Ovary (tissue), 9 donors: ENCODE data around the gene ERG. TPM values are rescaled to one million over a fixed set of nuclear protein-coding genes. Genes with fewer than 3 reads are reported as not detected.
A peak's percentile ranks its signal among the peaks of the same experiment; 100 is the strongest.

ENCODE experiments used
- DNase-seq, 5 donors: peaks; one replicate each; pipeline ENCODE4 v3.0.0-alpha.2; 2019 to 2020
- H3K27ac ChIP-seq, 2 donors: fragments of 200-600 bp; one replicate each; pipeline versions ENCODE4 v1.5.1 to v1.8.0; 2019 to 2022
- H3K27me3 ChIP-seq: fragments of 200-600 bp; one replicate; pipeline ENCODE4 v1.8.0; 2022
- H3K36me3 ChIP-seq: fragments of 200-600 bp; sonication (generic); one replicate; pipeline ENCODE4 v1.5.1; 2019
- H3K4me1 ChIP-seq: one replicate; pipeline ENCODE4 v1.8.1; 2013; ENCODE audit warnings: mild to moderate bottlenecking, moderate library complexity; ENCODE audit not compliant: insufficient read depth
- H3K4me3 ChIP-seq: fragments of 200-600 bp; sonication (generic); one replicate; pipeline ENCODE4 v1.5.1; 2017
- H3K9me3 ChIP-seq, 2 donors: fragments of 200-600 bp in 1 of 2; sonication (generic) in 1 of 2; one replicate each; pipeline versions ENCODE4 v1.5.1 to v1.8.1; 2013 to 2019; ENCODE audit warnings: mild to moderate bottlenecking in 1 of 2, moderate library complexity in 1 of 2
- EP300 ChIP-seq: sonication (generic); formaldehyde crosslinking; IDR thresholded peaks from one replicate; pipeline ENCODE4 v1.6.1; 2017; ENCODE audit warnings: antibody characterized with exemption
- POLR2A ChIP-seq: fragments of 450-650 bp; IDR thresholded peaks from one replicate; pipeline ENCODE4 v1.6.1; 2017; ENCODE audit warnings: antibody characterized with exemption, mild to moderate bottlenecking, moderate library complexity
- WGBS, 3 donors: extraction: QIAGEN DNeasy Blood & Tissue Kit in 1 of 3; methylation state at CpG; one replicate each; pipeline versions ENCODE4 v1.1.5 to v1.1.7; 2013 to 2017; 5-methylcytosine and 5-hydroxymethylcytosine counted together
- intact Hi-C, 4 donors: fragments of 100-400 bp; cut with DNase I; formaldehyde crosslinking; loops; one replicate each; pipeline versions ENCODE4 v1.11.0 to v1.15.1; 2022 to 2023
- polyA plus RNA-seq, 2 donors: library from polyadenylated mRNA; stranded (reverse); fragments of 200-250 nt in 1 of 2; fragments of 350-450 nt in 1 of 2; fragmentation: Illumina TruSeq in 1 of 2; extraction: RNeasy Lipid Tissue Mini Kit (QIAGEN cat#74804) in 1 of 2; gene quantifications; one replicate each; pipeline ENCODE4 v1.2.3, GENCODE V29; 2013 to 2014
- total RNA-seq, 7 donors: library from RNA; depleted of rRNA in 2 of 7; stranded (reverse); fragments of >200 nt in 2 of 7; fragmentation: NEBNext Ultra II Directional in 3 of 7; extraction: Animal tissue kit (Norgen Biotek cat#: 25700) in 3 of 7; gene quantifications; one replicate each; pipeline versions ENCODE4 v1.1.0 to v1.2.4, GENCODE V29; 2016 to 2023
- TF ChIP-seq, protein P1 (sequence below), 3 donors: fragments of 450-650 bp in 2 of 3; fragments of 200-600 bp in 1 of 3; IDR thresholded peaks; one replicate each; pipeline versions ENCODE4 v1.5.1 to v1.8.0; 2016 to 2022; ENCODE audit warnings: antibody characterized with exemption in 3 of 3, mild to moderate bottlenecking in 1 of 3
- donor health status: DM: no; HTN: no; CAD: no; lungs with moderate emphysema.
- donor health status: DM: no; HTN: no; CAD: no.
- donor health status: Bipolar disorder and iron deficiency.
- donor health status: DM: yes; HTN: yes; CAD: no.
- donor health status: DM: no; HTN: no; CAD: no.
- donor health status: DM: yes; HTN: yes; CAD: no.

The ERG gene
- total and polyA plus RNA-seq, 9 donors = 3.8 to 23.1 (median 9.5) TPM

DNA sequence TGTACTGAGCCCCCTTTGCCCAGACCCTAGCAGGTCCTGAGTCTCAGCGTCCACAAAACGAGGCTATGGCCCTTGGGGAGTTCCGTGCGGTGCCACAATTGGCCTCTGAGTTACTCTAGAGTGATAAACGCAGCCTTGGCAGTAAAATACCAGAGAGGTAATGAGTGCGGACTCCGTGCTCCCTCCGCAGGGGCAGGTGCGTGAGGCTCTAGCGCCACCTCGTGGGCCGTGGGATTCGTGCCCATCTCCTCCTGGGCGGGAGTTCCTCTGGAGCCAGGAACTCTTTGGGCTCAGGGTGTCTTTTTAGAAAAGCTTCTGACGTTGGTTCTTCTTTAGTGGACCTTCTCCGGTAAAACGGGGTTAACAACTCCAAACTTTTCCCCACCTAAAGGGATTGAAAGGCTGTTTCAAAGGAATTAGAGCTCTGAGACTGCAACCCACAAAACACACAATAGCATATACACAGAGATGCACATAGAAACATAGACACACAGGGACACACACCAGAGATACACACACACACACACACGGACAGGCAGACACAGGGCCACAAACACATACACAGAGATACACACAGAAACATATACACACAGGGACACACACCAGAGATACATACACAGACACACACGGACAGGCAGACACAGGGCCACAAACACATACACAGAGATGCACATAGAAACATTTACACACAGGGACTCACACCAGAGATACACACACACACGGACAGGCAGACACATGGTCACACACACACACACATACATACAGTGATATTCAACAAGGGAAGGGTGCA lies 142.1 kb downstream of the ERG start:
- H3K9me3 ChIP-seq = no peaks in the 10 kb centered on the region
- intact Hi-C loops = loop anchor here (5.0 to 10.0 kb wide), 4 partner anchors 139 to 681 kb away; no protein-coding TSS in a partner anchor
- no peak overlapping the region for H3K27ac ChIP-seq
- H3K4me3 ChIP-seq = no peak overlapping the region
- no peaks in the 10 kb centered on the region for H3K4me1 ChIP-seq
- H3K27me3 ChIP-seq = no peaks in the 10 kb centered on the region
- TF ChIP-seq, protein P1, sequence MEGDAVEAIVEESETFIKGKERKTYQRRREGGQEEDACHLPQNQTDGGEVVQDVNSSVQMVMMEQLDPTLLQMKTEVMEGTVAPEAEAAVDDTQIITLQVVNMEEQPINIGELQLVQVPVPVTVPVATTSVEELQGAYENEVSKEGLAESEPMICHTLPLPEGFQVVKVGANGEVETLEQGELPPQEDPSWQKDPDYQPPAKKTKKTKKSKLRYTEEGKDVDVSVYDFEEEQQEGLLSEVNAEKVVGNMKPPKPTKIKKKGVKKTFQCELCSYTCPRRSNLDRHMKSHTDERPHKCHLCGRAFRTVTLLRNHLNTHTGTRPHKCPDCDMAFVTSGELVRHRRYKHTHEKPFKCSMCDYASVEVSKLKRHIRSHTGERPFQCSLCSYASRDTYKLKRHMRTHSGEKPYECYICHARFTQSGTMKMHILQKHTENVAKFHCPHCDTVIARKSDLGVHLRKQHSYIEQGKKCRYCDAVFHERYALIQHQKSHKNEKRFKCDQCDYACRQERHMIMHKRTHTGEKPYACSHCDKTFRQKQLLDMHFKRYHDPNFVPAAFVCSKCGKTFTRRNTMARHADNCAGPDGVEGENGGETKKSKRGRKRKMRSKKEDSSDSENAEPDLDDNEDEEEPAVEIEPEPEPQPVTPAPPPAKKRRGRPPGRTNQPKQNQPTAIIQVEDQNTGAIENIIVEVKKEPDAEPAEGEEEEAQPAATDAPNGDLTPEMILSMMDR (IDR thresholded peaks at IDR 0.05) = peak; percentile 57 to 88 (median 68)
- no peak for TF ChIP-seq POLR2A
- no peak for TF ChIP-seq EP300
- DNase-seq = peak; percentile 60 to 89 (median 82)
- H3K36me3 ChIP-seq = no peaks in the 10 kb centered on the region
- WGBS, 3 donors = 7 to 9% (median 8%) methylated on average over 20 of the region's 20 CpGs

DNA sequence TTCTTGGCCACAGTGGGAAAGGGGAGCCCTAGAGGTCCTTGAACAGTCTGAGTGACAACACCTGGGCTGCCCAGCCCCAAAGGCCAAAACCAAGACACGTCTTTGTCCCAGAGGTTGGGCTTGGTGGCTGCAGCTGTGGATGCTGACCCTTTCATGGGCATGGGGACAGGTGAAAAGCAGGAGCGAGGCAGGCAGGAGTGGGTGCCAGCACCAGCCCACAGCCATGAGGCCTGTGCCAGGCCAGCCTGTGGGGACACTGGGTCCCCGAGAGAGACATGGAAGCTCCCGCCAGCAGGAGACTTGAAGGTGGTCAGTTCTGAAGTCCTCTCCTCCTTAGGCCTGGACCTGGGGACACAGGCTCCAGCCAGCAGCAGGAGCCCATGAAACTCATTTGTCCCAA lies 142.9 kb downstream of the ERG start:
- no peaks in the 10 kb centered on the region for H3K36me3 ChIP-seq
- no peak overlapping the region for H3K27ac ChIP-seq
- H3K4me1 ChIP-seq = no peaks in the 10 kb centered on the region
- H3K9me3 ChIP-seq = no peaks in the 10 kb centered on the region
- H3K4me3 ChIP-seq = no peak overlapping the region
- H3K27me3 ChIP-seq = no peaks in the 10 kb centered on the region
- WGBS, 3 donors = 83 to 95% (median 94%) methylated on average over 4 of the region's 4 CpGs
- no peak for TF ChIP-seq EP300
- TF ChIP-seq, protein P1 (IDR thresholded peaks at IDR 0.05) = no peak
- TF ChIP-seq POLR2A = no peak
- intact Hi-C loops = loop anchor here (5.0 to 10.0 kb wide), 4 partner anchors 138 to 681 kb away; no protein-coding TSS in a partner anchor
- DNase-seq = no peak

DNA sequence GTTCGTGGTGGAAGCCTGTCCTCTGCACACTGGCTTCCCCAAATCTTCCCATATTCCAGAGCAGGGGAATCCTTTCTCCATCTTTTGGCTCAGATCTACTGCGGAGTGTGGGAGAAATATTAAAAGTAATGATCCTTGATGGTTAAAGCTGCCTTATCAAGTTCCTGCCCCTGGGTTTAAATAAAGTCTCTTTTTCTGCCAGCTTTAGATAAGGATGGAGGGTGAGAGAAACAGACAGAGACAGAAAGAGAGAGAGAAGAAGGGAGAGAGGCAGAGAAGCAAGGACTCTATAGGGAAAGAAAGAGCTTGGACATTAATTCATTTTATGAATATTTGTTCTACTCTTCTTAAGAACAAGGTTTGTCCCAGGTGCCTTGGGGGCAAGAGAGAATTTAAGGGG lies 143.5 kb downstream of the ERG start:
- H3K36me3 ChIP-seq = no peaks in the 10 kb centered on the region
- H3K4me1 ChIP-seq = no peaks in the 10 kb centered on the region
- no peaks in the 10 kb centered on the region for H3K9me3 ChIP-seq
- TF ChIP-seq, protein P1 (IDR thresholded peaks at IDR 0.05) = no peak
- TF ChIP-seq POLR2A (no peak), EP300 (no peak)
- intact Hi-C loops = loop anchor here (5.0 to 10.0 kb wide), 5 partner anchors 127 to 680 kb away; no protein-coding TSS in a partner anchor
- DNase-seq = no peak
- no peak overlapping the region for H3K4me3 ChIP-seq
- no peak overlapping the region for H3K27ac ChIP-seq
- H3K27me3 ChIP-seq = no peaks in the 10 kb centered on the region
- 77 to 93% (median 81%) methylated on average over 2 of the region's 2 CpGs for WGBS, 3 donors

DNA sequence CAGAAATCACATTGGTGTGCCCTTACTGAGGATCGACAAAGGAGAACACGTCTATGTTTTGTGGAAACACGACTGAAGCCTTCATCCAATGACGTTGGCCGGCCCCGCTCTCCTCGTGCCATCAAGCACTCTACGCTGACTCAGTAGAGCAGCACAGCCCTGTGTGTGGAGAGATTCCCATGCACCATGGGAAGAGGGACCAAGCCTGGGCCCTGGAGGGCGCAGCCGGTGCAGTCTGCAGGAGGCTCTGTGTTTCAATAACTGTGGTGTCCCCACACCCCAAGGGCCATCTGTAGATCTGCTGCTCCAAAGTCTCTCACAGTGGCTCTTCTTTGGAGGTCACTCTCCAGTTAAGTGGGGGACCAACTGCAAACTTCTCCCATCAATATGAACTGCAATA lies 144.0 kb downstream of the ERG start:
- no peaks in the 10 kb centered on the region for H3K27me3 ChIP-seq
- H3K36me3 ChIP-seq = no peaks in the 10 kb centered on the region
- intact Hi-C loops = loop anchor here (5.0 to 10.0 kb wide), 5 partner anchors 127 to 679 kb away; no protein-coding TSS in a partner anchor
- DNase-seq = no peak
- H3K9me3 ChIP-seq = no peaks in the 10 kb centered on the region
- no peak for TF ChIP-seq EP300
- H3K27ac ChIP-seq = no peak overlapping the region
- H3K4me1 ChIP-seq = no peaks in the 10 kb centered on the region
- WGBS, 3 donors = 93 to 98% (median 95%) methylated on average over 10 of the region's 10 CpGs
- H3K4me3 ChIP-seq = no peak overlapping the region
